ENCODE results near the gene JPH4. TPM values are rescaled to one million over a fixed set of nuclear protein-coding genes. Genes with fewer than 3 reads are reported as not detected.
"Not testable (repeated sequence)": the region's sequence is repeated elsewhere in the genome, so short reads cannot be mapped to it uniquely, and the experiment has no call there.

The JPH4 gene
- total RNA-seq, 1 experiment from 2014 or later, result 50.1 TPM

GRCh38 chr14:23612354-23612732, 33.8 kb upstream of the JPH4 start:
- ATAC-seq, result no peak
- POLR2A ChIA-PET, result no interaction called here
- no peak overlapping the region for H3K4me3 Mint-ChIP-seq
- TF ChIP-seq ETV6 (CRISPR knock-in tag; IDR thresholded peaks at IDR 0.05), result no peak
- 0 out of 2 replicates have a peak, but pooled peaks have one; percentile 7 for TF ChIP-seq GABPB1 (CRISPR knock-in tag; IDR thresholded peaks at IDR 0.05)
- CTCF ChIA-PET, result interaction anchor here (1.0 to 9.0 kb wide), 4 partner anchors 20 to 492 kb away, joined by 3 to 69 read pairs (median 10); no protein-coding TSS in a partner anchor
- H3K27ac Mint-ChIP-seq, result no peak overlapping the region
- peaks cover 15% of the 10 kb centered on the region for H3K9me3 Mint-ChIP-seq
- H3K36me3 Mint-ChIP-seq, result no peaks in the 10 kb centered on the region
- H3K4me1 Mint-ChIP-seq, result peaks cover 8% of the 10 kb centered on the region; the same call in 1 of the 2 replicates
- H3K27me3 Mint-ChIP-seq (ENCODE audit: low read depth), result peaks cover 15% of the 10 kb centered on the region
- no peak for DNase-seq (ENCODE audit: low spot score)

GRCh38 chr14:23610815-23611289, 32.3 kb upstream of the JPH4 start:
- TF ChIP-seq GABPB1 (CRISPR knock-in tag; IDR thresholded peaks at IDR 0.05), result peak; percentile 15
- TF ChIP-seq ZSCAN18 (CRISPR knock-in tag; IDR thresholded peaks at IDR 0.05), result no peak
- peaks cover 8% of the 10 kb centered on the region; the same call in 1 of the 2 replicates for H3K4me1 Mint-ChIP-seq
- DNase-seq (ENCODE audit: low spot score), result no peak
- no peaks in the 10 kb centered on the region for H3K36me3 Mint-ChIP-seq
- ChIA-PET CTCF (interaction anchor here (1.1 to 9.0 kb wide), 3 partner anchors 22 to 300 kb away, joined by 3 to 69 read pairs (median 16); no protein-coding TSS in a partner anchor), POLR2A (no interaction called here)
- H3K9me3 Mint-ChIP-seq, result peaks cover 15% of the 10 kb centered on the region
- ATAC-seq, result no peak
- no peak overlapping the region for H3K27ac Mint-ChIP-seq
- peaks cover 24% of the 10 kb centered on the region for H3K27me3 Mint-ChIP-seq (ENCODE audit: low read depth)
- H3K4me3 Mint-ChIP-seq, result no peak overlapping the region

- no peak for ATAC-seq
- no peak overlapping the region for H3K27ac Mint-ChIP-seq
- peaks cover 24% of the 10 kb centered on the region for H3K27me3 Mint-ChIP-seq (ENCODE audit: low read depth)
- H3K9me3 Mint-ChIP-seq, result peaks cover 15% of the 10 kb centered on the region
- TF ChIP-seq SOX15 (CRISPR knock-in tag; IDR thresholded peaks at IDR 0.05), result no peak
- no peak for TF ChIP-seq ZNF512 (CRISPR knock-in tag; IDR thresholded peaks at IDR 0.05; ENCODE audit: borderline replicate concordance)
- TF ChIP-seq NFYB (CRISPR knock-in tag; conservative IDR thresholded peaks at IDR 0.05; ENCODE audit: low read depth), result no peak
- no peak for TF ChIP-seq ATF3 (CRISPR knock-in tag; conservative IDR thresholded peaks at IDR 0.05)
- ChIA-PET POLR2A (no interaction called here), CTCF (interaction anchor here (9.0 kb wide), 1 partner anchor 22 kb away, joined by 69 read pairs; no protein-coding TSS in a partner anchor)
- no peaks in the 10 kb centered on the region for H3K36me3 Mint-ChIP-seq
- peaks cover 8% of the 10 kb centered on the region; the same call in 1 of the 2 replicates for H3K4me1 Mint-ChIP-seq
- H3K4me3 Mint-ChIP-seq, result no peak overlapping the region
- no peak for DNase-seq (ENCODE audit: low spot score)
Measured at GRCh38 chr14:23610090-23610814, 31.7 kb upstream of the JPH4 start.

GRCh38 chr14:23609411-23610089, 31.0 kb upstream of the JPH4 start:
- H3K4me1 Mint-ChIP-seq; H3K27ac Mint-ChIP-seq; H3K4me3 Mint-ChIP-seq; POLR2A ChIA-PET; H3K36me3 Mint-ChIP-seq; ATAC-seq; DNase-seq (ENCODE audit: low spot score): not testable (repeated sequence)
- peaks cover 23% of the 10 kb centered on the region for H3K27me3 Mint-ChIP-seq (ENCODE audit: low read depth)
- peak; percentile 61 for TF ChIP-seq GABPB1 (CRISPR knock-in tag; IDR thresholded peaks at IDR 0.05)
- CTCF ChIA-PET, result interaction anchor here (9.0 kb wide), 1 partner anchor 23 kb away, joined by 69 read pairs; no protein-coding TSS in a partner anchor
- peaks cover 15% of the 10 kb centered on the region for H3K9me3 Mint-ChIP-seq

GRCh38 chr14:23609001-23609400, 30.4 kb upstream of the JPH4 start:
- ChIA-PET CTCF (interaction anchor here (1.0 kb wide), 1 partner anchor 20 kb away, joined by 4 read pairs; no protein-coding TSS in a partner anchor), POLR2A (no interaction called here)
- Mint-ChIP-seq H3K27ac (no peak overlapping the region), H3K9me3 (peaks cover 15% of the 10 kb centered on the region), H3K4me3 (no peak overlapping the region), H3K36me3 (no peaks in the 10 kb centered on the region), H3K4me1 (peaks cover 8% of the 10 kb centered on the region; the same call in 1 of the 2 replicates), H3K27me3 (ENCODE audit: low read depth) (peaks cover 19% of the 10 kb centered on the region)
- no peak for ATAC-seq
- DNase-seq (ENCODE audit: low spot score), result no peak
- TF ChIP-seq FOXP1 (CRISPR knock-in tag; IDR thresholded peaks at IDR 0.05; ENCODE audit: borderline replicate concordance) (no peak), ZNF423 (CRISPR knock-in tag; IDR thresholded peaks at IDR 0.05) (no peak), FOXJ3 (CRISPR knock-in tag; IDR thresholded peaks at IDR 0.05; ENCODE audit: borderline replicate concordance) (no peak), PRDM15 (CRISPR knock-in tag; IDR thresholded peaks at IDR 0.05) (no peak), JAZF1 (CRISPR knock-in tag; IDR thresholded peaks at IDR 0.05) (no peak), ZBTB21 (CRISPR knock-in tag; IDR thresholded peaks at IDR 0.05; ENCODE audit: borderline replicate concordance) (no peak), SMAD3 (CRISPR knock-in tag; IDR thresholded peaks at IDR 0.05; ENCODE audit: borderline replicate concordance) (no peak), CREM (CRISPR knock-in tag; IDR thresholded peaks at IDR 0.05) (no peak)

All from WTC11 (cell line).